NB4 (cell line): ENCODE measurements around the gene EMC1.

Experiments
- DNase-seq: peaks from one replicate; pipeline ENCODE4 v3.0.0; 2010; ENCODE audit warnings: low read depth
- H3K4me3 ChIP-seq: one replicate; pipeline ENCODE4 v1.5.1; 2011; ENCODE audit warnings: mild to moderate bottlenecking, low read depth, low read length, moderate library complexity
- CTCF ChIP-seq: IDR thresholded peaks from one replicate; pipeline ENCODE4 v1.5.1; 2012; ENCODE audit warnings: low read depth, low read length
- MAX ChIP-seq: IDR thresholded peaks from 2 replicates; pipeline ENCODE4 v1.6.1; 2011; ENCODE audit warnings: low read depth, low read length
- MYC ChIP-seq: IDR thresholded peaks from 2 replicates; pipeline ENCODE4 v1.6.1; 2011; ENCODE audit warnings: low read depth, low read length
- POLR2A ChIP-seq: IDR thresholded peaks from 2 replicates; pipeline ENCODE4 v1.6.1; 2011; ENCODE audit warnings: mild to moderate bottlenecking; ENCODE audit not compliant: insufficient read length; ENCODE audit errors: extremely low read depth

EMC1 gene

GRCh38 chr1:19209990-19210771 lies 41.1 kb downstream of the EMC1 start, which contains the start of gene UBR4:
TSS of gene UBR4 (minus strand) at chr1:19210266. CDS start at chr1:19210248, 18 bp downstream.
- peak; percentile 97 for DNase-seq
- TF ChIP-seq MAX (peak; percentile 77), MYC (peak; percentile 73), CTCF (no peak), POLR2A (peak; percentile 85)
- peak within 1 kb of the TSS; percentile 95 for H3K4me3 ChIP-seq

GRCh38 chr1:19209439-19209989 lies 41.8 kb downstream of the EMC1 start:
- peak overlapping the region; percentile 95 for H3K4me3 ChIP-seq
- peak; percentile 74 for DNase-seq
- TF ChIP-seq MAX (peak; percentile 73), POLR2A (no peak), MYC (peak; percentile 30; the same call in 1 of the 2 replicates), CTCF (no peak)

- DNase-seq = no peak
- TF ChIP-seq MAX (no peak), POLR2A (no peak), MYC (no peak), CTCF (no peak)
- peak overlapping the region; percentile 95 for H3K4me3 ChIP-seq
Observed at GRCh38 chr1:19208710-19209438, 42.5 kb downstream of the EMC1 start.

GRCh38 chr1:19206947-19207346 lies 44.4 kb downstream of the EMC1 start:
- TF ChIP-seq MAX (no peak), MYC (no peak), POLR2A (no peak), CTCF (no peak)
- no peak overlapping the region for H3K4me3 ChIP-seq
- no peak for DNase-seq

GRCh38 chr1:19205845-19206244 lies 45.5 kb downstream of the EMC1 start:
- DNase-seq = no peak
- no peak for TF ChIP-seq CTCF
- no peak for TF ChIP-seq POLR2A
- no peak for TF ChIP-seq MAX
- TF ChIP-seq MYC = no peak
- no peak overlapping the region for H3K4me3 ChIP-seq
